NCI-H1092 (cell line): Measurements from ENCODE around the gene ZFP36L1.

Experiments
- DNase-seq: peaks from one replicate; lab custom pipeline; 2025; lab: John Stamatoyannopoulos, UW

Gene ZFP36L1

DNA sequence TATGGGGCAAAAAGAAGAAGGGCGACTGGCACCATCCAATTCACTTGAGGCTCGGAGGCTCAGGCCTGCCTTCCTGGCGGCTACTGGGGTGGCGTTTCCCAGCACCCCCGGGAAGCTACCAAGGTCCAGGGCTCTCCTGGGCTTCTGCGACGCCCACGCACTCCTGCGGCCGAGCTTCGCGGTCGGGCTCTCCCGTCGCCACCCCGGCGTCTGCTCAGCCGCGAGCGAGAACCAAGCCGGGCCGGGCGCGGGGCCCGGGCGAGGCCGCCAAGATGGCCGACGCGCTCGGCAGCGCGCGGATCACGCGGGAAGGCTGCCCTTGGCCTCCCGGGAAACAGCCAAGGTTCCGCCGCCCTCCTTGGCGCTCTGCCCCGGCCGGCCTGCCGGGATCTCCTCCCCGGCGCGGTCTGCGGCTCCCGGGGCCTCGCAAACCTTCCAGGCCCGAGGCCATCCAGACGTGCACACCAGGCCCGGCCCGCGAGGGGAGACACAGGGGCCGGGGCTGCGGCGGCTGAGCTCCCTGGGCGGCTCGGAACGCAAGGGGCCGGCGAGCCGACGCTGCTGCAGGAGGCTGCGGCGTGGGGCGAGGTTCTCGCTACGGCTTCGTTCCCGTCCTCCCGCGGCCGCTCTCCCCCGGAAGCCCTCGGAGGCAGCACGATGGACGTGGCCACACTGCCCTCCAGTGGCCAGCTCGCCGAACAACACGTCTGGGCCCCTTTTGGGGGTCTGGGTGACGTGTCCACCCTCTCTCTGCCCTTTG lies 23.5 kb upstream of the ZFP36L1 start:
- peak; percentile 88 for DNase-seq

- DNase-seq: no peak
These were observed 22.7 kb upstream of the ZFP36L1 start for GRCh38 chr14:68815298-68816182.

DNA sequence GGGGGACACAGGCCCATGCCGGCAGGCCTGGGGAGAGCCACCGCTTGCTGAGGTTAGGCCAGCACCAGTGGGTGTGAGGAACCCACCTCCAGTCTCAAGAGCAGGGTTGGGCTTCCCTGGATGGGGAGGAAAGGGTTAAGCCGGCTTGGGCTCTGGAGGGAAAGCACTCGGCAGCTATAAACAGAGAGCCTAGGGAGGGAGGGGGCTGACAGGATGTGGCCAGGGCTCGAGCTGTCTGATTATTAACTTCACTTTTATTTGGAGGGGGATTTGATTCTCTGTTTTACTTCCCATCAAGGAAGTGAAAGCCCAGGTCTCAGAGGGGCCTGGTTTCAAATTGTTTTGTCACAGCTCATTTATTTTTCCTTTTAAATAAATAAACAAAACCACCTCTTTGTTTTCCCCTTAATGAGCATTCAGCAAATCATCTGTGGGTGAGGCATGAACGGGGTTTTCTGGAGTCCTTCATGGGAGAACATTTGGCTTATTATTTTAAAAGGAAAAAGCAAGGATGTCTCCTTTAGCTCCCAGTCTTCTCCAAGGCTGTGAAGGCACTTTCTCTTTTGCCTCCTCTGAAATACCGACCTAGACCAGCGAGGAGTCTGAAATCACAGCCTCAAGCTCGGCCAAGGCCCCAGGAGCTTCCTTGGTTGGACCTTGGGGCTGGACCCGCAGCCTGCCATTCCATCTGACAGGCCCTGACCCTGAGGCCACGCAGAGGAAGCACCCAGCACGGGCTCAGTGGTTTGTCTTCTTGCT lies 21.9 kb upstream of the ZFP36L1 start:
- no peak for DNase-seq

- DNase-seq: no peak
These were observed 21.3 kb upstream of the ZFP36L1 start for GRCh38 chr14:68814238-68814538.

DNA sequence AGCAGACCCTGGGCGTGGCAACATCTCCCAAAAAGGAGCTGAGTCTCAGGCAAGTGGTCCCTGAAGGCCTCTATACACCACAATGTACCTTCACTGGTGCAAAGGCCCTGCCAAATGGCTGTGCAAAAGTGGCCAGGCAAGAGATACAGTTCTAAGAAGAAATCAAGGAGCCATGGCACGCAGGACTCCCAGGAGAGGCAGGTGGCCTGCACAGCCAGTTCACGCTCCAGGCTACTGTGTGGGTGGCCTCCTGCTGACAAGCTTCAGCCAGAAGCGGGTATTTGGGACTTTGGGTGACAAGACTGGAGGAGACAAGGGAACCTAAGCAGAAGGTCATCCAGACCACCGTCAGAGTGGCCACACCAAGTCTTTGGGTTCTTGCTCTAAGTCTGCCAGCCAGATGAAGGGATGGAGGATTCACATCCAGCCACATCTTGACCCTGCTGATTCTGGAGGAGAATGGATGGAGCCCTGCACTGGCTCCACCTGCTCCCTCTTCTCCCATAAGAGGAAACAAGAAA lies 20.5 kb upstream of the ZFP36L1 start:
- no peak for DNase-seq

DNA sequence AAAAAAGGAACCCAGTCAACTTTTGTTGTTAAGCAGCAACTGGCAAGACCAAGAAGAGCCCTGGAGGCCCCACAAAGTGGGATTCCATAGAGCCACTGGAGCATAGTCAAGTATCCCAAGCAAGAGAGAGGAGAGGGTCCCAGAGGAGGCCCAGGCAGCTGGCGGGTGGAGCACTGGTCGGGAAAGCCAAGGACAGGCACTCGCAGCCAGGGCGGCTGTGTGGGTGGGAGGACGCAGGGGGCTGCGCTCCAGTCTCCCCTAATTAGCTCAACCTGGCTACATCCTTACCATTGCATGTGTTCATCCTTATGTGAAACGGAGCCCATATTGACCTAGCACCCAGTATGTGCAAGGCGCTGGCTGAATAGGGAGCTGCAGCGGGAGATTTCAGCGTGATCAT lies 18.3 kb upstream of the ZFP36L1 start:
- DNase-seq: no peak

DNA sequence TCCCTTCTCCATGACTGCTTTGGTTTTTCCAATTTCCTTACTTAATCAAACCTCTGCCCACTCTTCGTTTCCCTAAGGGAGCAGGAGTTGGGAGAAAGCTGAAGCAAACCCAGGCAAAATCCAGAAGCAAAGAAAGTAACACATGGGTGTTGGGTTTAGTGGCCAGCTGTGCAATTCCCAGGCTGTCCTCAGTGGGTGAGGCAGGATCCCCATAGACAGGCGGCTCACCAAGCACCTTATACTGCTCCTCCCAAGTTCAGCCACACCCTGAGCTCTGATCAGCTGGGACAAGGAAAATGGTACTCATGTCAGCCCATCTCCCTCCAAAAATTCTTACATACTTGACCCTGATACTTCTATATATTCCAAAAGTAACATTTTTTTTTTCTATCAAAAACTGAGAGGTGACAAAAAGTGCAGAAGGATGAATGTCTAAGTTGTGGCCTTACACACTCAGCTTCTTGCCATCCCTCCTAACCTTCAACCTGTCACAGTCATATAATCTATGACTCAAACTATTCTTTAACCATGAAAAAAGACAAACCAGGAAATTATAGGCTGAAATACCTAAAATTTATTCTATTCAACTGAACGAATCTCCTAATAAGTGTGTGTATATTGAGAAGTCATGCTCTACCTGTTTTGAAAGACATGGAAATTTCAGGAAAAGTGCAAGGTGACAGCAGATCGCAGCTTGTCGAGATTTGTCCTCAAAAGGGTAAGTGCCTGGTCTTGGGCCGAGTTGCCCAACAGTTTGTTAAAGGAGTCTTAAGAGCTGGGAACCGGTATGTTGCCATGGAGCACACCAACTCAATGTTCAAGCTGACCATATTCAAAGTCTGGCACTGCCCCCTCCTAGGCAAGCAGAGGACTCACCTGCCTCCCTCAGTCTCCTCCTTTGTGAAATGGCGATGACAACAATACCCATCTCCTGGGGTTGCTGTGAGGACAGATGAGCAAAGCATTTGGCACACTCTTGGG lies 17.6 kb upstream of the ZFP36L1 start:
- DNase-seq: no peak

GRCh38 chr14:68809524-68809923 lies 16.7 kb upstream of the ZFP36L1 start:
- no peak for DNase-seq

DNA sequence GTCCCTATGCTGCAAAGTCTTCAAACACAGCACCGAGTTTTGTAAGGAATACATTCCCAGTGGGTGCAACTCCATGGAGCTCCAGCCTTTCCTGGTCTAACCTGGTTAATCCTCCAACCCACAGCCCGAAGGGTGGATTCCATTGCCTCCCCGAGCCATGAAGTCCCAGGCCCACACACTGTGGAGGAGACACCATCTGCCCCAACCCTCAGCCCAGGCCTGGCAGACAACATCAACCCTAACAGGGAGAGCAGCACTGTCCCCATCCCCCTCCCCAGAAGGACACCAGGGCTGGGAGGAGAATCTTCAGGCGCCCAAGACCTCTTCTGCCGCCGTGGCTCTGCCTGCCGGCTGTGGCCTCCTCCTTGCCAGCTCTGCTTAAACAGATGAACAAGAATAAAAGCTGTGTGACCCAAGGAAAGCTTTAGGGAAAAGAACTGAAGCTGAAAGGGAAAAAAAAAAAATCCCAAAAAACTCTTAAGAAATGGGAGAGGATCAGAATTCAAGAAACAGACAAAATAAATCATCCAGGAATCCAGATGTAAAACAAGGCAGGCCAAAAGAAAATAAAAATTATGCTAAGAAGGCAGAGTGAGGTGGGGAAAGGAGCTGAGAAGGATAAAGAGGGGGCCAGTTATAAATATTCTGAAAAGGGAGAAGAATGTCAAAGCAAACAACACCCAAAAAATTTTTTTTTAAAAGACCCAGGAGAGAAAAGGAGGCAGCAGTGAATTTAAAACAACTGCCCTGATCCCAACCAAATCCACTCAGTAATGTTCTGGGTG lies 16.0 kb upstream of the ZFP36L1 start:
- no peak for DNase-seq

- no peak for DNase-seq
These were observed 15.1 kb upstream of the ZFP36L1 start for GRCh38 chr14:68807987-68808386.

DNA sequence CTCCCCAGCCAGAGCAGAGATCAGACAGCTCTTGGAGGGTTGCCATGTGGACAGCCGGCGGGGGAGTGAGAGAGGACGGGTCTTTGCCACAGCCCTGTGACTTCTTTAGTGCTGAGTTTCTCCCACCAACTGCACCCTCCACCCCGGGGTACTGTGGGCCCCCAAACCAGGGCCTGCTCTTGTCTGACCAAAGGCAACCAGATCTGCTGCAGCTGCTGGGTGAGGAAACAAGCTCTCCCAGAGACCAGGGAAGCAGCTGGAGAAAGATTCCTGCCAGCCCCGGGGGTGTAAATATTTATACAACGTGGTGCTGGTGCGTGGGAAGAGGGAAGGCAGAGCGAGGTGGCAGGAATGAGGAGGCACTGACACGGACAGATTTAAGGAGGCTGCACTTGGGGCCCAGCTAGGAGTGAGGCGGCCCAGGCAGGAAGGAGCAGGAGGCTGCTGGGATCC lies 14.3 kb upstream of the ZFP36L1 start:
- no peak for DNase-seq

DNA sequence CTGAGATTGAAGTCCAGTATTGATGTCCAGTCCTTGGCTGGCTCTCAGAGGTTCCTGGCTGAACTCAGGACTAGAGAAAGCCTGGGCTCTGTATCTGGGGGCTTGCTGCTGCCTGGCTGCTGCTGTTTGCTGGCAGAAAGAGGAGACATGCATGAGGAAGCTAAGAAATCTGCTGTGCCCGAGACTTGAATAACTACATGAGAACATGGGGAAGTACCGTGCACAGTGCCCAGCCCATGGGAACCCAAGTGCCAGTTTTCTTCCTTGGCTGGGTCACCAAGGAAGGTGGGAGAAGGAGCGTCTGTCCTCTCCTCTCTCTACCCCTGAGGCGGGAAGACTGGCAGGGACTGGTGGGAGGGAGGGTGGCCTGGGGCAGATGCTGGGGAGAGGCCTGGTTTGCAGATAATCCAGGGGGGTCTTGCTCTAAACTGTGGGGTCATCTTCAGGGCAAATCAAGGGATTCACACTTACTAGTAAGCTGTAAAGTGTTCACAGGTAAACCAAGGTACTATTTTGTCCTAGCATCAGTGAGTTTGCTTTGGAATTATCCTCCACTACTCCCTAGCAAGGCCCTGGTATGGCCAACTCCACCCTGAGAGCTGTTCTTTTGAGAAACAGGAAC lies 13.8 kb upstream of the ZFP36L1 start:
- DNase-seq: no peak

- DNase-seq: no peak
These were observed 12.5 kb upstream of the ZFP36L1 start for GRCh38 chr14:68805414-68805813.

GRCh38 chr14:68801631-68802030 lies 8.8 kb upstream of the ZFP36L1 start:
- no peak for DNase-seq

- no peak for DNase-seq
These were observed 8.1 kb upstream of the ZFP36L1 start for GRCh38 chr14:68800953-68801352.

DNA sequence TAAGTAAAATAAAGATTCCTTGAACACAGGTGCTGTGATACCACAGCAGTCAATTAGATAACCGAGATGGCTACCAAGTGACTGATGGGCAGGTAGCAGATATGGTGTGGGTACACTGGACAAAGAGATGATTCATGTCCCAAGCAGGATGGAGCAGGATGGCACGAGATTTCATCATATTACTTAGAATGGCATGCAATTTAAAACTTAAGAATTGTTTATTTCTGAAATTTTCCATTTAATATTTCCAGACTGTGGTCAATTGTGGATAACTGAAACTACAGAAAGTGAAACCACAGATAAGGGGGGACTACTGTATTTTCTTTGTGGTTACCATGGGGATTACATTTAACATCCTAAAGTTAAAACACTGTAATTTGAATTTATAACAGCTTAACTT lies 7.5 kb upstream of the ZFP36L1 start:
- DNase-seq: no peak

GRCh38 chr14:68798621-68799020 lies 5.8 kb upstream of the ZFP36L1 start:
- no peak for DNase-seq

GRCh38 chr14:68797121-68797670 lies 4.3 kb upstream of the ZFP36L1 start:
- no peak for DNase-seq

DNA sequence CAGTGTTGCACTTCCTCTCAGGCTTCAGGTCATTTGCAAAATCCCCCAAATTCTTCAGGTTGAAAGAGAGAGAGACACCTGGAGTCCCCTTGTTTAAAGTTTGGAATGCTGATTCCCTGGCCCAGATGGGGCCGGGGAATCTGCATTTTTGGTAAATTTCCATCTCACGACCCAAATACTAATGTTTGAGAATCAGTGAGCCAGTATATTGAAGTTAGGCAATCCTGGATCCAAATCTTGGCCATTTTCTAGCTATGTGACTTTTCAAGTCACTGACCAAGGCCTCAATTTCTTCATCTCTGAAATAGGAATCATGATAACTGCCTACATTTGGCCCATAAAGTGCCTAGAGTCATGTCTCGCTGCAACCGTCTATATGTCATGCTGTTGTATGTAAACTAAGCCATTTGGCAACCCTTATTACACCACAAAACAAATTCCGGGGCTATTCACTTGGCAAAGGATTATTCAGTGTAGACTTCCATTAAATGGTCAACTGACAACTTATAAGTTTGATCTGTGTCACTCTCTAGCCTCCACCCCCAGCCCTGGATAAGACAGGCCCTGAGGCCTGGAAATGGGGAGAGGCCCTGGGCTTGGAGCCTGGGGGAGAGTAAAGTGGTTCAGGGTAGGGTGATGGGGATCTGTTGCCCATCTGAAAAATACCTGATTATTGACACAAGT lies 3.7 kb upstream of the ZFP36L1 start:
- DNase-seq: no peak
